A549 (cell line): ENCODE measurements around the gene GNB1. TPM values are rescaled to one million over a fixed set of nuclear protein-coding genes. Genes with fewer than 3 reads are reported as not detected.

Experiments
- ATAC-seq, 2 experiments: fragments of 200-7000 bp in 1 of 2; fragments of >200 bp in 1 of 2; cut with Nextera tagmentation in 1 of 2; cut with Tn5 transposase in 1 of 2; 3 replicates each; pipeline versions ENCODE4 v1.8.0 to v1.9.1; 2018 to 2020; ENCODE audit warnings: mild to moderate bottlenecking in 1 of 2, moderate library complexity in 1 of 2
- CTCF ChIA-PET: fragments of 300-600 bp; sonication (Branson Sonifier 250); formaldehyde crosslinking; extraction: SDS; loops from one replicate; lab custom pipeline; 2021; ENCODE audit warnings: antibody characterized with exemption, inconsistent platforms; lab: Yijun Ruan, JAX
- POLR2A ChIA-PET: fragments of 350-600 bp; formaldehyde crosslinking; extraction: SDS; loops from one replicate; lab custom pipeline; 2021; ENCODE audit warnings: antibody characterized with exemption, inconsistent platforms; lab: Yijun Ruan, JAX
- DNase-seq, 2 experiments: peaks; one replicate each; pipeline versions ENCODE4 v3.0.0 to v3.0.0-alpha.2; 2011 to 2016; ENCODE audit warnings: low read depth in 1 of 2, low spot score in 1 of 2
- FAIRE-seq: peaks from 2 replicates; lab custom pipeline; 2011; peaks lifted over from hg19 to GRCh38; lab: Jason Lieb, UNC
- H3K27ac ChIP-seq, 2 experiments: fragments of >200 bp; sonication (Bioruptor Twin); formaldehyde crosslinking; 3 replicates each; pipeline ENCODE4 v1.5.1; 2016 to 2017
- H3K4me1 ChIP-seq: fragments of >200 bp; sonication (Bioruptor Twin); formaldehyde crosslinking; 3 replicates; pipeline ENCODE4 v1.6.1; 2016
- H3K4me2 ChIP-seq: fragments of >200 bp; sonication (Bioruptor Twin); formaldehyde crosslinking; 3 replicates; pipeline ENCODE4 v1.6.1; 2016
- H3K4me3 ChIP-seq: fragments of >200 bp; sonication (Bioruptor Twin); formaldehyde crosslinking; 3 replicates; pipeline ENCODE4 v1.5.1; 2016
- H3K9me3 ChIP-seq: fragments of >200 bp; sonication (Bioruptor Twin); formaldehyde crosslinking; 3 replicates; pipeline ENCODE4 v1.6.1; 2016
- BHLHE40 ChIP-seq: IDR thresholded peaks from 2 replicates; pipeline ENCODE4 v1.6.1; 2012; ENCODE audit warnings: low read depth, low read length, inconsistent platforms
- CHD4 ChIP-seq: fragments of 200-600 bp; sonication (generic); IDR thresholded peaks from 2 replicates; pipeline ENCODE4 v1.6.1; 2016; ENCODE audit warnings: antibody characterized with exemption, mild to moderate bottlenecking, borderline replicate concordance
- E2F6 ChIP-seq: IDR thresholded peaks from 2 replicates; pipeline ENCODE4 v1.6.1; 2012; ENCODE audit warnings: low read depth, borderline replicate concordance
- EHF ChIP-seq: fragments of 250-450 bp; sonication (Bioruptor Pico); IDR thresholded peaks from 2 replicates; pipeline ENCODE4 v1.5.0; 2020; ENCODE audit warnings: mild to moderate bottlenecking
- EHMT2 ChIP-seq: fragments of 200-600 bp; sonication (generic); IDR thresholded peaks from 2 replicates; pipeline ENCODE4 v1.6.1; 2016; ENCODE audit warnings: antibody characterized with exemption, low read depth, mild to moderate bottlenecking, moderate library complexity
- FOSB ChIP-seq: fragments of 250-450 bp; sonication (Bioruptor Pico); IDR thresholded peaks from 2 replicates; pipeline ENCODE4 v1.5.0; 2020; ENCODE audit warnings: mild to moderate bottlenecking, moderate library complexity
- FOXS1 ChIP-seq: fragments of 250-450 bp; sonication (Bioruptor Pico); IDR thresholded peaks from 2 replicates; pipeline ENCODE4 v1.5.0; 2020; ENCODE audit warnings: mild to moderate bottlenecking, moderate library complexity
- HEYL ChIP-seq: fragments of 250-450 bp; sonication (Bioruptor Pico); IDR thresholded peaks from 2 replicates; pipeline ENCODE4 v1.8.0; 2021; ENCODE audit warnings: mild to moderate bottlenecking, moderate library complexity
- HMGXB4 ChIP-seq: fragments of 250-450 bp; sonication (Bioruptor Pico); IDR thresholded peaks from 2 replicates; pipeline ENCODE4 v1.5.0; 2021; ENCODE audit warnings: mild to moderate bottlenecking, moderate library complexity, borderline replicate concordance
- HOXA7 ChIP-seq: fragments of 250-450 bp; sonication (Bioruptor Pico); IDR thresholded peaks from 2 replicates; pipeline ENCODE4 v1.5.0; 2020; ENCODE audit warnings: mild to moderate bottlenecking, moderate library complexity
- JUN ChIP-seq, 2 experiments: fragments of >200 bp; sonication (Bioruptor Twin); formaldehyde crosslinking; IDR thresholded peaks; 2 replicates in 1 of 2; 3 replicates in 1 of 2; pipeline ENCODE4 v1.6.1; 2016 to 2017
- MYC ChIP-seq: IDR thresholded peaks from 2 replicates; pipeline ENCODE4 v1.6.1; 2012; ENCODE audit warnings: mild to moderate bottlenecking, inconsistent platforms, low read length, improper control_type of control experiment, borderline replicate concordance
- NFE2L2 ChIP-seq: fragments of 150-350 bp; conservative IDR thresholded peaks from 2 replicates; pipeline ENCODE4 v1.6.1; 2014; ENCODE audit warnings: low read length
- NR3C1 ChIP-seq: fragments of >200 bp; sonication (Bioruptor Twin); formaldehyde crosslinking; IDR thresholded peaks from 3 replicates; pipeline ENCODE4 v1.6.1; 2017
- PHF8 ChIP-seq: fragments of 200-600 bp; sonication (generic); IDR thresholded peaks from 2 replicates; pipeline ENCODE4 v1.6.1; 2016; ENCODE audit warnings: low read depth, mild to moderate bottlenecking, antibody characterized with exemption, moderate library complexity, borderline replicate concordance
- POLR2A ChIP-seq: IDR thresholded peaks from 2 replicates; pipeline ENCODE4 v1.6.1; 2012; ENCODE audit warnings: mild to moderate bottlenecking, low read length
- RCOR1 ChIP-seq: fragments of 150-350 bp; IDR thresholded peaks from 2 replicates; pipeline ENCODE4 v1.6.1; 2014; ENCODE audit warnings: antibody characterized with exemption, low read length, low read depth
- REST ChIP-seq: fragments of 200-600 bp; sonication (generic); IDR thresholded peaks from 2 replicates; pipeline ENCODE4 v1.6.1; 2016; ENCODE audit warnings: antibody characterized with exemption, mild to moderate bottlenecking, moderate library complexity
- RFX5 ChIP-seq: fragments of 450-650 bp; IDR thresholded peaks from 2 replicates; pipeline ENCODE4 v1.7.1; 2014; ENCODE audit warnings: antibody characterized with exemption, mild to moderate bottlenecking, moderate library complexity
- RNF2 ChIP-seq: fragments of 200-600 bp; sonication (generic); IDR thresholded peaks from 2 replicates; pipeline ENCODE4 v1.6.1; 2016; ENCODE audit warnings: low read depth, mild to moderate bottlenecking, antibody characterized with exemption, moderate library complexity, borderline replicate concordance
- SMC3 ChIP-seq: fragments of >200 bp; sonication (Bioruptor Twin); formaldehyde crosslinking; IDR thresholded peaks from 3 replicates; pipeline ENCODE4 v1.6.1; 2018; ENCODE audit warnings: inconsistent platforms
- SREBF2 ChIP-seq: fragments of 450-650 bp; IDR thresholded peaks from 2 replicates; pipeline ENCODE4 v1.6.1; 2014; ENCODE audit warnings: mild to moderate bottlenecking, moderate library complexity
- ZC3H11A ChIP-seq: fragments of 450-650 bp; IDR thresholded peaks from 2 replicates; pipeline ENCODE4 v1.6.1; 2014; ENCODE audit warnings: antibody characterized with exemption, mild to moderate bottlenecking
- ZNF302 ChIP-seq: fragments of 250-450 bp; sonication (Bioruptor Pico); IDR thresholded peaks from 2 replicates; pipeline ENCODE4 v1.9.0; 2021; ENCODE audit warnings: inconsistent platforms, mild to moderate bottlenecking, moderate library complexity
- WGBS: methylation state at CpG from one replicate; pipeline ENCODE4 v1.1.6; 2017; ENCODE audit errors: missing lambda C conversion rate; 5-methylcytosine and 5-hydroxymethylcytosine counted together
- polyA plus RNA-seq, 4 experiments: library from polyadenylated mRNA; depleted of rRNA in 3 of 4; stranded (reverse); fragments of >200 nt; fragmentation: RNase III in 1 of 4; extraction: RNeasy Plus Mini Kit Qiagen cat#74134 plus additional on column Dnase treatment in 1 of 4; gene quantifications; 2 replicates in 3 of 4; 3 replicates in 1 of 4; pipeline ENCODE4 v1.2.3, GENCODE V29; 2011 to 2017

GNB1 gene
- polyA plus RNA-seq, 2 of the 4 experiments (the other 2 are of a cell fraction): 159 to 270 TPM

- H3K9me3 ChIP-seq: no peaks in the 10 kb centered on the region
- ChIA-PET POLR2A (no interaction called here), CTCF (interaction anchor here (0.6 to 1.4 kb wide), 2 partner anchors 15 to 719 kb away, joined by 3 to 4 read pairs; no protein-coding TSS in a partner anchor)
- DNase-seq (no peak), FAIRE-seq (no peak), ATAC-seq (no peak)
- no peak for TF ChIP-seq FOSB (CRISPR knock-in tag)
- no peak for TF ChIP-seq CHD4
- no peak for TF ChIP-seq E2F6
- no peak for TF ChIP-seq EHMT2
- no peak for TF ChIP-seq HEYL
- no peak for TF ChIP-seq RCOR1
- TF ChIP-seq HMGXB4 (CRISPR knock-in tag): no peak
- no peak for TF ChIP-seq EHF
- no peak for TF ChIP-seq NFE2L2
- no peak for TF ChIP-seq JUN (IDR thresholded peaks at IDR 0.05)
- no peak for TF ChIP-seq ZC3H11A
- no peak for TF ChIP-seq REST
- no peak for TF ChIP-seq SREBF2
- TF ChIP-seq RFX5: no peak
- TF ChIP-seq FOXS1 (CRISPR knock-in tag): no peak
- no peaks in the 10 kb centered on the region for H3K4me1 ChIP-seq
- H3K4me3 ChIP-seq: no peak overlapping the region
- no peak overlapping the region for H3K27ac ChIP-seq
- no peak overlapping the region for H3K4me2 ChIP-seq
- 98% methylated on average over 8 of the region's 8 CpGs for WGBS
Measured at GRCh38 chr1:1804301-1804700, 86.6 kb downstream of the GNB1 start.

- H3K4me1 ChIP-seq: no peaks in the 10 kb centered on the region
- ChIA-PET POLR2A (no interaction called here), CTCF (interaction anchor here (1.4 kb wide), 1 partner anchor 13 kb away, joined by 4 read pairs; no protein-coding TSS in a partner anchor)
- H3K27ac ChIP-seq: no peak overlapping the region
- no peak overlapping the region for H3K4me2 ChIP-seq
- no peak for DNase-seq
- ATAC-seq: no peak
- no peak overlapping the region for H3K4me3 ChIP-seq
- H3K9me3 ChIP-seq: no peaks in the 10 kb centered on the region
- WGBS: 94% methylated on average over 1 of the region's 1 CpG
- TF ChIP-seq POLR2A: no peak
- TF ChIP-seq HOXA7 (CRISPR knock-in tag): no peak
- no peak for TF ChIP-seq RNF2
- no peak for TF ChIP-seq ZC3H11A
- no peak for TF ChIP-seq BHLHE40
- no peak for TF ChIP-seq NR3C1
- no peak for TF ChIP-seq FOXS1 (CRISPR knock-in tag)
- TF ChIP-seq ZNF302 (CRISPR knock-in tag): no peak
- TF ChIP-seq MYC: no peak
- TF ChIP-seq PHF8: no peak
- no peak for TF ChIP-seq SMC3
- no peak for TF ChIP-seq HMGXB4 (CRISPR knock-in tag)
- TF ChIP-seq JUN (IDR thresholded peaks at IDR 0.05): no peak
- TF ChIP-seq, all 56 proteins: peak for 0
- FAIRE-seq: no peak
Measured at GRCh38 chr1:1802871-1803270, 88.0 kb downstream of the GNB1 start.
